Muscle of arm (tissue), 12 donors: Measurements from ENCODE around the gene COQ8B. TPM values are rescaled to one million over a fixed set of nuclear protein-coding genes. Genes with fewer than 3 reads are reported as not detected.

Experiments used
- polyA plus RNA-seq, 12 donors: library from polyadenylated mRNA; unstranded; fragments of 120-200 nt; gene quantifications; one replicate each; pipeline ENCODE4 v1.2.1, GENCODE V29; 2013; ENCODE audit not compliant: insufficient read length in 12 of 12

Gene COQ8B
- polyA plus RNA-seq, 12 donors, result 14.4 to 33.9 (median 18.4) TPM; not detected in 1

Other genes with a start within 250 kb of the COQ8B start
- gene SPTBN4, start 249.9 kb downstream of the COQ8B start, polyA plus RNA-seq, result under 1 TPM in 10 of 12 donors, not detected in 2; 0.14 to 0.83 (median 0.33) TPM
- gene SHKBP1, start 140.0 kb downstream of the COQ8B start, polyA plus RNA-seq, result 100 to 1,000 TPM in 1 of 12 donors, 10 to 100 TPM in 10, not detected in 1; 12.8 to 160 (median 19.1) TPM
- gene LTBP4, start 115.5 kb downstream of the COQ8B start, polyA plus RNA-seq, result 100 to 1,000 TPM in 11 of 12 donors, not detected in 1; 146 to 328 (median 194) TPM
- gene NUMBL, start 26.2 kb downstream of the COQ8B start, polyA plus RNA-seq, result 100 to 1,000 TPM in 1 of 12 donors, 10 to 100 TPM in 11; 19.9 to 119 (median 26.9) TPM
- 10 to 100 TPM in 4 of 12 donors, 1 to 10 TPM in 7, not detected in 1; 7.6 to 12.2 (median 9.3) TPM for gene ITPKC, start 226 bp upstream of the COQ8B start, polyA plus RNA-seq
- 10 to 100 TPM in 4 of 12 donors, 1 to 10 TPM in 7, not detected in 1; 6.3 to 12.1 (median 8.6) TPM for gene ACTMAP, start 33.6 kb upstream of the COQ8B start, polyA plus RNA-seq
- 100 to 1,000 TPM in 1 of 12 donors, 10 to 100 TPM in 10, not detected in 1; 50.0 to 117 (median 66.6) TPM for gene SNRPA, start 34.3 kb upstream of the COQ8B start, polyA plus RNA-seq
- 1 to 10 TPM in 9 of 12 donors, not detected in 3; 1.2 to 3.3 (median 1.6) TPM for gene MIA, start 58.6 kb upstream of the COQ8B start, polyA plus RNA-seq
- 10 to 100 TPM in 1 of 12 donors, 1 to 10 TPM in 9, not detected in 2; 6.3 to 10.5 (median 8.3) TPM for gene RAB4B, start 61.4 kb upstream of the COQ8B start, polyA plus RNA-seq
- 10 to 100 TPM in 11 of 12 donors, not detected in 1; 28.2 to 82.8 (median 41.5) TPM for gene EGLN2, start 82.3 kb upstream of the COQ8B start, polyA plus RNA-seq
- gene CYP2A6, start 133.6 kb upstream of the COQ8B start, polyA plus RNA-seq, result under 1 TPM in 3 of 12 donors, not detected in 9; 0.18 to 0.47 (median 0.21) TPM
- under 1 TPM in 4 of 12 donors, not detected in 8; 0.15 to 0.39 (median 0.25) TPM for gene CYP2A7, start 165.3 kb upstream of the COQ8B start, polyA plus RNA-seq